Activated effector memory CD4-positive, alpha-beta T cell treated with anti-CD3 and anti-CD28 coated beads, Interleukin-2, amount 50 U/mL, for 16 hours (primary cell): ENCODE results near the gene TSACC.
A peak's percentile ranks its signal among the peaks of the same experiment; 100 is the strongest.

ENCODE experiments used
- DNase-seq: peaks from one replicate; pipeline ENCODE4 v3.0.0-alpha.2; 2020

TSACC gene

DNA sequence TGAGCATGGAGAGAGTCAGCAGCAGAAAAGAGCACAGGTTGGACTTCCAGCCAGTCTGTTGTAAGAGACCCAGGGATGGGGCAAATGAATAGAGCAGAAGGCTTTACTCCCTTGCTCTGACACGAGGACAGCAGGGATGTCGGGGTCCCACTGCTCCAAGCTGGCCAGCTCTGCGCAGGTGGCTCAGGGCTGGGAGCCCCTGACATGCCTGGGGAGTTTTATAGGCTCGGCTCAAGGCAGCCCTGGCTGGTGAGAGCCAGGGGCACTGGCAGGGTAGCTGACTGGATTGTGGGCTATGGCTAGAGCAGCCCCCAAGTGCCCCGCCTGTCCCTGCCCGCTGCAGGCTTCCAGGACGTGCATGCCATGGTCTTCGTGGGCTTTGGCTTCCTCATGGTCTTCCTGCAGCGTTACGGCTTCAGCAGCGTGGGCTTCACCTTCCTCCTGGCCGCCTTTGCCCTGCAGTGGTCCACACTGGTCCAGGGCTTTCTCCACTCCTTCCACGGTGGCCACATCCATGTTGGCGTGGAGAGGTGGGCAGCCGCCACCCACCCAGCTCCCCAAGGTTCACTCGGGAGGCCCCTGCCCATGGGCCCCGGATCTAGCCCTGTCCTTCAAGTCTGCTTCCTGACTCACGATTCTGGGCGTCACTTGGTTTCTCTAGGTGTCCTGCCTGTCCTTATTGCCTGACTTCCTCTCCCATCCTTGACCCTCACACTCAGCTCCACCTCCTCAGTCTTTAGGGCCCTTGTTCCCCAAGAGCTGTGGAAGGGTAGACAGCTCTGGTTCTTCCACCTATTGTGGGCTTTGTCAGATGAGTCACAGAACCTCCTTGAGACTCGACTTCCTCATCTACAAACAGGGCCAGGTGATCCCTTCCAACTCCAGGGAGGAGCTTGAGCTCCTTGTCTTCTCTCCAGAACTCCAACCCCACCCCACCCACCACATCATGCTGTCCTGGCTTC lies 38.9 kb downstream of the TSACC start:
- DNase-seq = no peak

DNA sequence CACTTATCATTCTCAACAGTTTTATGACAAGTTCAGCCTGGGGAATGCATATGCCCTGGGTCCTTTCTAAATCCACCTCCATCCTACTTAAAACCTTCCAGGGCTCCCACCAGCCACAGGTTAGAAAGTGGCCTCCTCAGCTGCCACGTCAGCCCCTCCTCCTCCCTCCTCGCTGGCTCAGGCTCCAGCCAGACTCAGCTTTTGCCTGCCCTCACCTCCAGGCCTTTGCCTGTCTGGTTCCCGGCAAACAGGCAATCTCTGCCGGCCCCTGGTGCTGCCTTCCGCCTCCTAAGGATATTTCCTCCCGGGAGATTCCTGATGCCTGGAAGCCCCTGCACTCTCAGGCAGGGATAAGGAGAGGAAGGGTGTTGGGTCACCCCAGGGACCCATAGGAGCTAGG lies 40.2 kb downstream of the TSACC start:
- DNase-seq = no peak

DNA sequence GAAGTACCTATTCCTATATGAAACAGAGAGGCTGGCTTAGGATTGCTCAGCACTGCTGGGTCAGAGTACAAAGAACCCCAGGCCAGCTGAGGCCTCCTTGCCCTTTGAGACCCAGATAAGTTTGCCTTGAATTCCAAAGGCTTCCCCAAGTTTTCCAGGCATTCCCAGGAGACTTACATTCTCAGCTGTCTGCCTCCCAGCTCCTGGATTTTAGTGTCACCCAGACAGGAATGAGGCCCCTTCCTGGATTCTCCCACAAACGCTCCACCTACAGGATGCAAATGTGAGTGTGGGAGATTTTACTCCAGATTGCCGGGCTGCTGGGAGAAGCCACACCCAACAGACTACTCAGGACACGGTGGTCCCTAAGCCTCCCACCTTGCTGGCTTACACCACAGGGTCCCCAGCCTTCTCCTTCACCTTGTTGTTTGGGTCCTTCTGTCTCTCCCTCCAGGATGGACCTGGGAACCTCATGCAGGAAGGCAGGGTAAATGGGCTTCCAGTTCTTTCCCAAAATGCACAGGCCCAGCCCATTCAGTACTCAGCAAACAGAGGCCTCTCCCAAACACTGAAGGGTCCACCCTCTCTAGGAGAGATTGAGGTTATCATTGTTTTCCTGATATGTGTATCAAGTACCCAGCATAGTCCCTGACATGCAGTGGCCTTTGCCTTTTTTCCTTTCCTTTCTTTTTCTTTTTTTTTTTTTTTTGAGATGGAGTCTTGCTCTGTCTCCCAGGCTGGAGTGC lies 41.3 kb downstream of the TSACC start:
- DNase-seq = no peak

DNA sequence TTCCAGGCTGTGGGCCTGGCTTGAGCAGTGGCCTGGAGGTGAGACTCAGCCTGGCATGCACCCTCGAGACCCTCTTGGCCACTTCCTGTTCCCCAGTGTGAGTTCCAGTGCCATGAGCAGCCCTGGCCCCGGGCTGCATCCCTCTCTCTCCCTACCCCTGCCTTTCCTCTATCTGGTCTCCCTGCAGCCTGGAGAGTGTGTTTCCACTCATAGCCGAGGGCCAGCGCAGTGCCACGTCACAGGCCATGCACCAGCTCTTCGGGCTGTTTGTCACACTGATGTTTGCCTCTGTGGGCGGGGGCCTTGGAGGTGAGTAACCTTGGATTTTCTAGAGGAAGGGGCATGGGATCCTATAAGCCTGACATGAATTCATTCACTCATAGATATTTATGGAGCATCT lies 44.2 kb downstream of the TSACC start:
- DNase-seq = no peak

DNA sequence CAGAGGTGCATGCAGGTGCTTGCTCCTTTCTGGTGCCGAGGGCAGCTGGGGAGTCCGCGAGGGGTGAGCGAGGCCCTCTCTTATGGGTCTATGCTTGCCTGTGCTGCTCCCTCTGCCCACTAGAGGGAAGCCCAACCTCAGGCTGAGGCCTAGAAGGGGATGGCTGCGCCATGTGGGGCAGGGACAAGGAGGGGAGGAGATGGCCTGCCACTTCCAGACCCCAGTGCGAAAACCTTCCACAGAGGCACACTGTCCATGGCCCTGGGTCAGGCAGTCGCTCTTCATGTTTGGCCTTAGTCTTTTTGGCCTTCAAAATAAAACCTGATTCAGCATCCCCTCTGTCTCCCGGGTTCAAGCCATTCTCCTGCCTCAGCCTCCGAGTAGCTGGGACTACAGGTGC lies 44.7 kb downstream of the TSACC start:
- peak; percentile 86 for DNase-seq

DNA sequence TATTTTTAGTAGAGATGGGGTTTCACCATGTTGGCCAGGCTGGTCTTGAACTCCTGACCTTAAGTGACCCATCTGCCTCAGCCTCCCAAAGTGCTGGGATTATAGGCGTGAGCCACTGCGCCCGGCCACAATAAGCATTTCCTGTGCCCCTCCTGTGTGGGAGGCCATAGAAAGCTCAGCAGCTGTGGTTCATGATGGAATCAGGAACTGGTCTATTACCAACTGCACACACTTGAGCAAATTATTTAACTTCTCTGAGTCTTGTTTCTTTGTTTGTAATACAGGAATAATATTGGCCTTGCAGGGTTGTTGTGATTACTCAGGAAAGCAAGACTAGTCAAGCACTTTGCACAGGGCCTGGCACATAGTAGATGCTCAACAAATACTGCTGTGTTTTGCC lies 45.7 kb downstream of the TSACC start:
- DNase-seq = no peak

DNA sequence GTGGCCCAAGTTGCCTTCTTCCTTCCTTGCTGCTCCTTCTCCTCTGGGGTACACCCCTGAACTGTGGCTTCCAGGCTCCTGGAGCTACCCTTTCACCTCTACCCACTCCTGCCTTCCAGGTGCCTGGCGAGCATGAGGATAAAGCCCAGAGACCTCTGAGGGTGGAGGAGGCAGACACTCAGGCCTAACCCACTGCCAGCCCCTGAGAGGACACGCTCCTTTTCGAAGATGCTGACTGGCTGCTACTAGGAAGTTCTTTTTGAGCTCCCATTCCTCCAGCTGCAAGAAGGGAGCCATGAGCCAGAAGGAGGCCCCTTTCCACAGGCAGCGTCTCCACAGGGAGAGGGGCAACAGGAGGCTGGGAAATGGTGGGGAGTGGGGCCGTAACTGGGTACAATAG lies 46.3 kb downstream of the TSACC start:
- no peak for DNase-seq

DNA sequence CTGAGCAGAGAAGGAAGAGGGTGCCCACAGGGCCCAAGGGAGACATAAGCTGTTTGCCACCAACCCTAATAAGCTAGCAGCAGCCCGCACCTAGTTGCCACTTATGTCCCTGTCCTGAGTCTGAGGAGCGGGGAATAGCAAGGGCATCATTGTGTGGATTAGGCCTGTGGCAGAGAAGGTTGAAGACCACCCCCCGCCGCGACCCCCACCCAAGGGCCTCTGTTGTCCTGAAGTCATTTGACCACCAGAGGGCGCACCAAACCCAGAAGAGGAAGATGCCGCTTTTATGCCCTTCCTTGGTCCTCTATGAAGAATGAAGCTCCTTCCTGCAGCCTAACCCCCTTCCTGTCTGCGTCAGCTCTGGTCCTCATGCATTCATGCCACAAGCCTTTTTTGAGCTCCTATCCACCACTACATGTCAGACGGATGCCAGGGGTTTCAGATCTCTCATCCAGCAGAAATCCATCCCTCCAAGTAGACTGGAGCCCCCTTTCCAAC lies 47.3 kb downstream of the TSACC start:
- peak; percentile 92 for DNase-seq

DNA sequence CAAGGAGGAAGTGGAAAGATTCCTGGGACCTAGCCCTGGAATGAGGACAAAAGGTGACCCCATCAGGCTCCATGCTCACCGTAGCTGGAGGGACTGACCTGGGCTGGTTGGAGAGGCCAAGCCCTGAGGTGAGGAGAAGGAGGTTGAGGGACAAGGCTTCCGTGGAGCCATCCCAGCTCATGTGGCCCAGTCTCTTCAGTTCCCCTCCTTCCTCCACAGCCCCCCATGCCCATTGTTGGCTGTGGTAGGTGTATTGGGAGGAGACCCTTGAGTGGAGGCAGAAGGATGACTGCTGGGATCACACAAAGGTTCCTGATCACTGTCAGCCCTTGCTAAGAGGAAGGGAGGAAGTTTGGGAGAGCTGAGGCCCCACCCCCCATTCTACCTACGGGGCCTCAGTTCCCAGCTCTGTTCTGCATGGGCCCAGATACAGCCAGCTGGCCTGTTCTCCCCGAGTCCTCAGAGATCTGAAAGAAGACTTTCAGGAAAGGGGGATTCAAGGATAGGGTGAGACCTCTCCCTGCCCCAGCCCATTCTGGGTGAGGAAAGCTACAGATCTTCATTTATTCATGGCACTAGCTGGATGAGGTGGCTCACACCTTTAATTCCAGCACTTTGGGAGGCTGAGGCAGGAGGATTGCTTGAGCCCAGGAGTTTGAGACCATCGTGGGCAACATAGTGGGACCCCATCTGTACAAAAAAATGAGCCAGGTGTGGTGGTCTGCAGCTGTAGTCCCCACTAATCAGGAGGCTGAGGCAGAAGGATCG lies 48.0 kb downstream of the TSACC start:
- DNase-seq = no peak

DNA sequence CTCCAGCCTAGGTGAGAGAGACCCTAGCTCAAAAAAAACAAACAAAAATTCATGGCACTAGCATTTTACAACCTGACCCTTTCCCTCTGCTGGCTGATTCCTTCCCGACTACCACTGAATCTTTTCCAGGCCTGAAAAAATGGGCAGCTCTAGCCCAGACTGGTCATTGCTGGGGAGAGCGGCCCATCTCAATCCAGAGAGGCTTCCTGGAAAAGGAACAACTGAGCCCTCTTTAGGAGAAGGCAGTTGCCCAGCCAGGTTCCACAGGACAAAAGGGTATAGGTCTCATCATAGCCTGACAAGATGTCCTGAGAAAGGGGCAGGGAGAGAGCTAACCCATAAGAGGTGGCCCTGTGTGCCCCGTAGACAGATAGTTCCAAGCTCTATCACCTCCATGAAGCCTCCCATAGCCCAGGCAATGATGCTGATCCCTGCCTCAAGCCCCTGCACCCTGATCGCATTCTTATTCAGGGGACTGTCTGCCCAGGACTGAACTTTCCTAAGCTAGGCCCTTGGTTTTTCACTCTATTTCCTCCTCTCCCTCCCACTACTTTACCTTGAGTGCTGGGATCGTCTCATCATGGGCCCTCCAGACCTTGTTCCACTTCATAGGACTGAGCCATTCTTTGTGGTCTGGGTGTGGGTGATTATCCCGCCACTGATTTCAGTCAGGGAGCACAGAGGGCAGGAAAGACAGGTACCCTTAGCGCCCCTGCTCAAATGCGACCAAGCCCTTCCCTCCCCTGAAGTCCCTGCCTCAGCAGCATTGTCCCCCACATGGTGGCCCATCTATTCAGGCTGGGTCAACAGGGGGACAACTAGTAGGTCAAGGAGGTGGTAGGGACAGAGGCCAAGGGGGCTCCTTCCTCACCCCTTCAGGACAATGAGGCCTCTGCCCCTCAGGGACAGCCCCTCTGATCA lies 48.9 kb downstream of the TSACC start:
- no peak for DNase-seq

DNA sequence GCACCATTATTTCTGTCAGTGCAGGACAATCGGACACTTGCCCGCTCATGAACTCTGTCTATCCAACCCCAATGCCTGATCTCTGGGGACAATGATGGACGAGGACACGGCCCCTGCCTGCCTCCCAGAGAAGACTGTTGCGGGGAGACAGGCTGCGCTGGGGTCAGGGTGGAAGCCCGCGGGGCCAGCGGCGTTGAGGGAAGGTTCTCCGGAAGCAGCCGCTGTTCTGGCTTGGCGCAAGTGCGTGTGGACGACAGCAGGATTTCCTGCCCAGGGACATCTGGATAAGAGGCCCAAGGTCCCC lies 49.5 kb downstream of the TSACC start:
- no peak for DNase-seq

DNA sequence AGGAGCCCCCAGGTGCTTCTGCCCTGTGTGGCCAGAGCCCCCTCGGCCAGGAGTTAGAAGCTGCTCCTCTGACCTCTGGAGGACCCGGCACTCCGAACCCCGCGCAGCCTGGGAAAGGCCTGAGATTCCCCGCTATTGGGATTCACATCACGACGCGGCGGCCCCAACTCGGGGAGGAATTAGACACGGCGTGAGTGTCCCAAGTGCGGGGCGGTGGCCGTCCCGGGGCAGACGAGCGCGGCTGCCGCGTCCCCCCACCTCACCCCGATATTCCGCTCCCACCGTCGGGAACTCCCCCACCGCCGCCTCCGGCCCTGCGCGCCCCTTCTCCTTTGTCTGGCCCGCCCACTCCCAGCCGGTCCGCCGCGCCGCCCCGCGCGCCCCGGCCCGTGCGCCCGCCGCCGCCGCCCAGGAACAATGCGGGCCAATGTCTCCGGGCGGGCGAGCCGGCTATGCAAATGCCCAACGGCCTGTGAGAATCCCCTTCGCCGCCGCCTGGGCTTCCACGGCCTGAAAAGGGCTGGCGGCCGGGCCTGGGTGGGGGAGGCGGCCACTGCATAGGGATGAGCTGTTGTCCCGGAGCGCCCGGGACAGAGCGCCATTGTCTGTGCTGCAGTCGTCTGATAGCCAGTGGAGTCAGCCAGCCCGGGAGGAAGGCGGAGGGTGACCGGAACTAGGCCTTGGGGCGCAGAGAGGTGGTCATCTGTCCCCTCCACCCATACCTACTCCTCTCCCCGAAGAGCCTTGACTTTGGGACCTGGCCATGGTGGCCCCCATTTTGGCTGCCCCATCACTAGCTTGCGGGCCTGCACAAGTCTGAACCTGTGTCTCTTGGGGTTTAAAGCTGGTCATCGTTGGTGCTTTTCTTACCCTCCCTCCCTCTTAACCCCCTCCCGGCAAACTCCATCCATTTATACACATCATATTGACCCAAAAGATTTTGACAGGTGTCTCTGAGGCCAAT lies 50.1 kb downstream of the TSACC start:
- no peak for DNase-seq

DNA sequence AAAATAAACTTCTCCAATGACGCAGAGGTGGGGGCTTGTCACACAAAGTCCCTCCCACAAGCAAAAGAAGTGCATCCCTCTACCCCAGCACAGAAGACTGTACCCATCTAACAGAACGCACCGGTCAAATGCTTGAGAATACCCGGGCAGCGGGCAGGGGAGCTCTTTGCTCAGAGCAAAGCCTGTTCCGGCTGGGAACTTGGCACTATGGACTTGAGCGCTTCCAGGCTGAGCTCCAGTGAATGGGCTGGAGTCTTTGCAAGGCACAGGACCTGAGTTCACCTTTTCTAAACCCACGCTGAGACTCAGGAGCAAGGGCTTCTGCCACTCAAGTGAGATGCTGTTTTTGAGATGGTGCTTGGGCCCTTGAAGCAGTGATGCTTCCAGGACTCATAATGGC lies 51.0 kb downstream of the TSACC start:
- DNase-seq = no peak

DNA sequence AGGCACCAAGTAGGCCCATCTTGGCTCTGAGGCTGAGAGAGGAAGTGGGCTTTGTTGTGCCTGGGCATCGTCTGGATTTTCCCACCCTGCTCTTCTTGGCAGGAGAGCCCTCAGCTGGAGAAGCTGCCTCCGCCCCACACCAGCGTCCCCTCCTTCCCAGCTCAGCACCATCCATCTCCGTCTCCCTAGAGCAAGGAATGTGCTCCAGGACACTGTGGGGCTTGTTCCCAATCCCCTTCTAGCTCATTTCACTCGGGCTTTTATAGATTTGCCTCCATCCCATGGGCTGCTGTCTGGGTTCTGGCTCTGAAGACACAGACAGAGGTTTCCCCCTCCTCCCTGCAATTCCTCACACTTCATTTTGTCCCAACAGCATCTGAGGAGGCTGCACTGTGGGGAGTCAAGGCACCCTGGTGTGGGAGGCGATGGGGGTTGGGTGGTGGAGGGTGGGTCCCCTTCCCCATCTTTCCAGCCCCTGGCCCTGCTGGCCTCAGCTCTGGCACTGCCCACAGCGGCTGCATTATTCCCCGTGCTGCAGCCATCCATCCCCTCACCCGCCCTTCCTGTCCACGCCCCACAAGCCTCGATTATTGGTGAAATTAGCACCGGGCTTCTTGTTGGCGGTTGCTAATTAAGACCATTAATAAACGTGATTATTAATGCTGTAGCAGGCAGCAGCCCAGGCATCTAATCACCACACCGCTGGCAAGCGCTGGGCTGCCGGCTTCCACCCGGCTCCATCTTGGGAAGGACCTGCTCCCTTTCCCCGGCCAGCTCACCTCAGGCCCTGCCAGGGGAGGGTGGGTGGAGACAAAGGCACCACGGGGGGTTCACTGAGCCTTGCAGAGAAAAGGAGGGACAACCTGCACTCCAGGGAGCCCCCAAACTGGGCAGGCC lies 52.4 kb downstream of the TSACC start:
- no peak for DNase-seq

DNA sequence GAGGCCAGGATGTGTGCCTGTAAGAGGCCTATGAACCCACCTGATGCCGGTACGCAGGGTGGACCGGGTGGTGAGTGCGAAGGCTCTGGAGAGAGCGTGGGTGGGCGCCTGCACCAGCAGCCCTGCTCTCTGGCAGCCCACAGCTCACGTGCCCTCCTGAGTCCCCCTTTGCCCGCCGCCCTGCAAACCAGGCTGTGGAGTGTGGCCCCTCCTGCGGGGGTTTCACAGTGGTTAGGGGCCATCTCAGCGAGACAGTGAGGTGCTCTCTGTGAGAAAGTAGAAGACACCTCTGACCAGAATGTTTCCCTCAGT lies 53.0 kb downstream of the TSACC start:
- DNase-seq = no peak

DNA sequence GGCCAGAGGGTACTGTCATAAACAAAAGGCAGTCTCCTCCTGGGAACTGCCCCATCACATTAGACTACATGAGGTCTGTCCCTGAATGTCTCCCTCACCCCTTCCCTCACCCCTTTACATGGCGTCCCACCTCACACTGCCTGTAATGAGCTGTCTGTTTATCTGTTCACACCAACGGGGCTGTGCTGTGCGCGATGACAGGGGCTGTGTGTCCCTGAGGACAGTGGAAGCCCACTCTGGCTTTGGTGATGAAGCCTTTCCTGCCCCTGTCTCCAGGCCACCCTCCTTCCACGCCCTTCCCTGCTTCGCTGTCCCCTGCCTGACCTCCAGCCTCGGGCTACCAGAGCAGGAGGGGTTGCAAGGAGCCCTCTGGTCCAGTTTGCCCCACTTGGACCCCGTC lies 53.4 kb downstream of the TSACC start:
- no peak for DNase-seq

DNA sequence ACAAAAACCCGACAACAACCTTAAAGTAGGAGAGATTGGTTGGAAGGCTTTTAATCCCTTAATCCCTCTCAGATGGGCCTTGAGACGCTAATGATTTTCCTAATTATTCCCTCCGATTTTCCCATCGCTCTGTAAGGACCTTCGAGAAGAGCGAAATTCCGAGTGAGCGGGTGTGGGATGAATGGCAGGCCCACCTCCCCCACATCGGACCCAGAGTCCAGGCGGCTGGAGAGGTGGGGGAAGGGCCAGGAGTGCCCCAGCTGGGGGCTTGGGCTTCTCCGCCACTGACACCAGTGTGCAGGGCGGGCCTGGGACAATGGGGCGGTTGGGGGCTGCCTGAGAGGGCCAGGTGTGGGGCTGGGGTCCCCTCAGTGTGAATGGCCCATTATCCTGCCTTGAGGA lies 54.1 kb downstream of the TSACC start:
- no peak for DNase-seq

DNA sequence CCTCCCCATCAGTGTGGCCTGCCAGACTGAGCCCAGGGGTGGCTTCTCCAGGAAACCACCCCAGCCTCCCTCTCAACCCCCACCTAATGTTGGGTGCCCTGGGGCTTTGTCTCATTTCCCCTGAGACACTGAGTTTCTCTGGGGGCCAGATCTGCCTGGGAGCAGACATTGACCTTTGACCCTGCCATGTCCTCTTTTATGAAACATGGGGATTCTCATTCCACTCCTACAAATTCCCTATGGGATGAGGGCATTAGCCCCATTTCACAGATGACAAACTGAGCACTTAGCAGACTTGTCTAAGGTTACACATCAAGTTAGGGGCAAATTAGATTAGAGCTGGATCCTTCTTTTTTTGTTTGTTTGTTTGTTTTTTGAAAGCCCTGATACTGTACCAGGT lies 54.8 kb downstream of the TSACC start:
- DNase-seq = no peak

DNA sequence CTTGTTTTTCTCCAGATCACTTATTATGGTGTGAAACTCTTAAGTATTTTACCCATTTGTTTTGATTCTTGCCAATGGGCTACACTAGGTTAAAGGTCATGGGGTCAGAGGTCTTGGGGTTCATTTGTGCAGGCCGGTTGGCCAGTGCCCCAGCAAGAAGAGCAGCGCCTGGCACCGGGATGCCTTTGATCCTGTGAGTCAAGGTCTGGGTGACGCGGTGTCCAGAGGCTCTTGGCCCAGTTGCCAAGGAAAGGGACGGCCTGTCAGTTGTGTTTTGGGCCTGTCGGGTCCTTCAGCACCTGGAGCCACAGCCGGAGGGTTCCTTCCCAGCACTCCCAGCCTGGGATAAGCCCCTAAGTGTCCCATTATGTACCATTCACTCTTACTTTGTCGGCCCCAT lies 55.8 kb downstream of the TSACC start:
- no peak for DNase-seq

DNA sequence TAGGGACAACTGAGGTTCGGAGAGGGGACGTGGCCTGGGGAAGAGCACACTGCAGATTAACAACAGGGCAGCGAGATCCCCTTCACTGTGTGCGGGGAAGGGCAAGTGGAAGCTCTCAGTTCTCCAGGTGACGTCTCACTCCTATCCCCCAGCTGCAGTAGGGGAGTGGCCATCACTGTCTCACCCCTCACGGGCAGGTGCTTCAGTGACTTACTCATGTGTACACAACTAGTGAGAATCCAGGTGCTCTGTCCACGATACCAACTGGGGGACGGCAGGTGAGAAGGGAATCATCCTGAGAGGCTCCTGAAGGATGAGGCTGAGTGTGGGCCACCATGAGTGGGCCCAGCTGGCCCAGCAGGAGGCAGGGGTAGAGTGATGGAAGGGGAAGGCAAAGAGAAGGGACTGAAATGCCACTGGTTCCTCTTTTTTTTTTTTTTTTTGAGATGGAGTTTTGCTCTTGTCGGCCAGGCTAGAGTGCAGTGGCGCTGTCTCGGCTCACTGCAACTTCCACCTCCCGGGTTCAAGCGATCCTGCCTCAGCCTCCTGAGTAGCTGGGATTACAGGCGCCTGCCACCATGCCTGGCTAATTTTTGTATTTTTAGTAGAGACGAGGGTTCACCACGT lies 56.6 kb downstream of the TSACC start:
- no peak for DNase-seq
